PFSK-1 (cell line): ENCODE results near the gene CAPG.

Experiments used
- FOXP2 ChIP-seq: optimal IDR thresholded peaks from 2 replicates; pipeline ENCODE3; 2011; ENCODE audit warnings: borderline replicate concordance, control low read depth, inconsistent platforms; ENCODE audit not compliant: insufficient read depth; ENCODE audit errors: extremely low read length, extremely low read depth
- POLR2AphosphoS5 ChIP-seq: IDR thresholded peaks from 2 replicates; pipeline ENCODE4 v1.6.1; 2012; ENCODE audit warnings: low read depth, mild to moderate bottlenecking, control low read depth, low read length, moderate library complexity
- REST ChIP-seq, 2 experiments: IDR thresholded peaks; 2 replicates each; pipeline versions ENCODE4 v1.6.1 to v1.8.0; 2011 to 2012; ENCODE audit warnings: low read depth in 2 of 2, low read length in 2 of 2, control low read depth in 1 of 2, inconsistent platforms in 1 of 2, mild to moderate bottlenecking in 1 of 2, moderate library complexity in 1 of 2; ENCODE audit not compliant: insufficient read depth in 1 of 2
- SIN3A ChIP-seq: IDR thresholded peaks from 2 replicates; pipeline ENCODE4 v1.6.1; 2012; ENCODE audit warnings: mild to moderate bottlenecking, low read length, moderate library complexity, borderline replicate concordance; ENCODE audit not compliant: insufficient read depth
- TAF1 ChIP-seq: IDR thresholded peaks from 2 replicates; pipeline ENCODE4 v1.6.1; 2012; ENCODE audit warnings: low read length, control low read depth, borderline replicate concordance; ENCODE audit not compliant: insufficient read depth

Gene CAPG

DNA sequence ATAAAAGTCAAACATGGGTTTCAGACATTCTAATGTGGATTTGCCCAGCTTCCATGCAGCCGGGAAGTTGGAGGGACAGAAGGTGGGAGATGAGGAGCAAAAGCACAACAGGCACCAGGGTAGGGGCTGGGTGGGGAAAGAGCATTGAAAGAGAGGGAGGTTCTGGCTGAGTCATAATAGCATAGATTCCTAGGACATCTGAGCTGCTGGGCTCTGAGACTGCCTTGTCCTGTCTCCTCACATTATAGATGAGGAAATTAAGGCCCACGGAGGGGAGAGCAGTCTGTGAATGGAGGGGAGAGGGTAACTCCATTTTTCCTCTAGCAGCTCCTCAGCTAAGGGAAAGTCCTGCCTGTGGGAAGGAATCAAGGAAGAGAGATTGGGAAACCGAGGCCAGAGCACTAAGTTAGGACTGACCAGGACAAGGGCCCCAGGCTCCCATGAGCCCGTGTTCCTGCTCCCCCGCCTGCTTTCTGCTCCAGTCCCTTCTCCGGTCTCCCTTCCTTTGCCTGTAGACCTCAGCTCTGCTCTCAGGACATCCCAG is 34.5 kb upstream of the CAPG start:
- no peak for TF ChIP-seq POLR2AphosphoS5
- no peak for TF ChIP-seq TAF1
- TF ChIP-seq FOXP2, result no peak
- no peak for TF ChIP-seq REST (IDR thresholded peaks at IDR 0.05; ENCODE audit: insufficient read depth in 1 of 2, low read depth in 2 of 2, low read length in 2 of 2)
- TF ChIP-seq SIN3A, result no peak

- TF ChIP-seq TAF1, result no peak
- no peak for TF ChIP-seq SIN3A
- no peak for TF ChIP-seq REST (IDR thresholded peaks at IDR 0.05; ENCODE audit: insufficient read depth in 1 of 2, low read depth in 2 of 2, low read length in 2 of 2)
Measured at GRCh38 chr2:85441864-85442263, 31.7 kb upstream of the CAPG start.

DNA sequence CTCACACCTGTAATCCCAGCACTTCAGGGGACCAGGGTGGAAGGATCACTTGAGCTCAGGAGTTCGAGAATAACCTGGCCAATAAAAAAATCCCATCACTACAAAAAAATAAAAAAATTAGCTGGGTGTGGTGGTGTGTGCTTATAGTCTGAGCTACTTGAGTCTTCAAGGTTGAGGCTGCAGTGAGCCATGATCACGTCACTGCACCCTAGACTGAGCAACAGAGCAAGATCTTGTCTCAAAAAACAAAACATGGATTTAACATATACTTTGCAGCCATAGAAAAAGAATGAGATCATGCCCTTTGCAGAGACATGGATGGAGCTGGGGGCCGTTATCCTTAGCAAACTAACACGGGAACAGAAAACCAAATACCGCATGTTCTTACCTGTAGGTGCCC is 30.6 kb upstream of the CAPG start:
- TF ChIP-seq FOXP2, result no peak
- no peak for TF ChIP-seq POLR2AphosphoS5
- TF ChIP-seq REST (IDR thresholded peaks at IDR 0.05; ENCODE audit: insufficient read depth in 1 of 2, low read depth in 2 of 2, low read length in 2 of 2), result no peak
- TF ChIP-seq TAF1, result no peak
- TF ChIP-seq SIN3A, result no peak

- TF ChIP-seq REST (IDR thresholded peaks at IDR 0.05; ENCODE audit: insufficient read depth in 1 of 2, low read depth in 2 of 2, low read length in 2 of 2) (no peak), POLR2AphosphoS5 (no peak), TAF1 (no peak), FOXP2 (no peak), SIN3A (no peak)
Measured at GRCh38 chr2:85439986-85440385, 29.8 kb upstream of the CAPG start.

DNA sequence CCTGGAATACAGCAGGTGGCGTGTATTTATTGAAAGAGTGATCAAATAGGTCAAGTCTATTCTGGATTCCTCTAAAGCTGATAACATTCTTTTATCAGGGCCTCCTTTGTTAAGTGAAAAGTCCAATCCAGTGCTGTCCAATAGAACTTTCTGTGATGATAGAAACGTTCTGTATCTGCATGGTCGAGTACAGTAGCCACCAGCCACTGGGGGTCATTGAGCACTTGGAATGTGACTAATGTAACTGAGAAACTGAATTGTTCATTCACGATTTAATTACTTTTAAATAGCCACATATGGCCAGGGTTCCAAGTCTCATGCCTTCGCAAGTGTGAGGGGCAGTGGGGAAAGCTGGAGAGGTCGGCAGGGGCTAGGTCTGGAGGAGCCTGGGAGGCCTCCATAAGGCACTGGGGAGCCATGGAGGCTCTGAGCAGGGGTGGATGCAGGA is 28.9 kb upstream of the CAPG start:
- TF ChIP-seq POLR2AphosphoS5 (no peak), SIN3A (no peak), REST (IDR thresholded peaks at IDR 0.05; ENCODE audit: insufficient read depth in 1 of 2, low read depth in 2 of 2, low read length in 2 of 2) (no peak), FOXP2 (no peak), TAF1 (no peak)
